Stimulated activated CD8-positive, alpha-beta memory T cell treated with anti-CD3 and anti-CD28 coated beads, Interleukin-12 subunit alpha, Interleukin-12 subunit beta, amount 100 ng/mL, for 24 hours (primary cell): Measurements from ENCODE around the gene WDR74.
A peak's percentile ranks its signal among the peaks of the same experiment; 100 is the strongest.
"Not testable (repeated sequence)": the region's sequence is repeated elsewhere in the genome, so short reads cannot be mapped to it uniquely, and the experiment has no call there.

ENCODE experiments used
- DNase-seq: peaks from one replicate; pipeline ENCODE4 v3.0.0-alpha.2; 2020; ENCODE audit errors: extremely low read depth

The WDR74 gene

GRCh38 chr11:62839050-62839945 is at the start of gene WDR74:
WDR74 (minus strand) TSS chr11:62839590; CDS start chr11:62839570, 20 bp downstream.
- DNase-seq: peak; percentile 76

- no peak for DNase-seq
Observed at GRCh38 chr11:62889126-62889483, 49.7 kb upstream of the WDR74 start.

- DNase-seq: no peak
Observed at GRCh38 chr11:62888406-62888805, 49.0 kb upstream of the WDR74 start.

DNA sequence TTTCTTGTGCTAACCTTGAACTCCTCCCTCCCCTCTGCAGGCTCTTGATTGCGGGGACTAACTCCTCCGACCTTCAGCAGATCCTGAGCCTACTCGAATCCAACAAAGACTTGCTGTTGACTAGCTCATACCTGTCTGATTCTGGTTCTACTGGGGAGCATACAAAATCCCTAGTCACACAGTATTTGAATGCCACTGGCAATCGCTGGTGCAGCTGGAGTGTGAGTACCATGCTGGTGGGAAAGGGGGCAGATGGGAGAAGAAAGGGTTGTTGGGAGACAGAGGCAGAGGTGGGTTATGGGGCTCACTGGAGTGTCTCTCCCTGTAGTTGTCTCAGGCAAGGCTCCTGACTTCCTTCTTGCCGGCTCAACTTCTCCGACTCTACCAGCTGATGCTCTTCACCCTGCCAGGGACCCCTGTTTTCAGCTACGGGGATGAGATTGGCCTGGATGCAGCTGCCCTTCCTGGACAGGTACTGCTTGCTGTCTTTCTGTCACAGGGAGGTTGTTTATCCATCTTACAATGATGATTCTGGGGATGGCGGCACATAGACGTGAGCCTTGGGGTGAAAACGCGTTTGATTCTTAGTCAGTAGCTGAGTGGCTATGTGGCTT is 45.9 kb upstream of the WDR74 start:
- DNase-seq: no peak

DNA sequence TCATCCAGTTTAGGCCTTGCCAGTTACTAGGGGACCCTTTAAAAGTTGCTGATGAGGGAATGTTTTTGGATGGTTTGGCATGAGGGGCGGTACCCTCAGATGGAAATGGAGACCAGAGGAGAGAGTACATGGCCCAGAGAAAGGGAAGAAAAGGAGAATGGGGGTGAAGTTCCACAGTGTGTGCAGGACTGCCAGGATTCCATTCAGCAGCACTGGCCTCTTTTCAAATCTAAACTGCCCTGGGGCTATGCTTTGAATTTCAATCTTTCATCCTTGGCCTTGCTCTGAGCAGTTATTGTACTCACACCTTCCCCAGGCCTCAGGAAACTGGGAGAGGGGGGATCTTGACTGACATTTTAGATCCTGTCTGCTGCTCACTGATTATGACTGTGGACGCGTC is 44.3 kb upstream of the WDR74 start:
- no peak for DNase-seq

GRCh38 chr11:62882788-62883501 is 43.6 kb upstream of the WDR74 start:
- no peak for DNase-seq

- no peak for DNase-seq
Observed at GRCh38 chr11:62882431-62882749, 43.0 kb upstream of the WDR74 start.

DNA sequence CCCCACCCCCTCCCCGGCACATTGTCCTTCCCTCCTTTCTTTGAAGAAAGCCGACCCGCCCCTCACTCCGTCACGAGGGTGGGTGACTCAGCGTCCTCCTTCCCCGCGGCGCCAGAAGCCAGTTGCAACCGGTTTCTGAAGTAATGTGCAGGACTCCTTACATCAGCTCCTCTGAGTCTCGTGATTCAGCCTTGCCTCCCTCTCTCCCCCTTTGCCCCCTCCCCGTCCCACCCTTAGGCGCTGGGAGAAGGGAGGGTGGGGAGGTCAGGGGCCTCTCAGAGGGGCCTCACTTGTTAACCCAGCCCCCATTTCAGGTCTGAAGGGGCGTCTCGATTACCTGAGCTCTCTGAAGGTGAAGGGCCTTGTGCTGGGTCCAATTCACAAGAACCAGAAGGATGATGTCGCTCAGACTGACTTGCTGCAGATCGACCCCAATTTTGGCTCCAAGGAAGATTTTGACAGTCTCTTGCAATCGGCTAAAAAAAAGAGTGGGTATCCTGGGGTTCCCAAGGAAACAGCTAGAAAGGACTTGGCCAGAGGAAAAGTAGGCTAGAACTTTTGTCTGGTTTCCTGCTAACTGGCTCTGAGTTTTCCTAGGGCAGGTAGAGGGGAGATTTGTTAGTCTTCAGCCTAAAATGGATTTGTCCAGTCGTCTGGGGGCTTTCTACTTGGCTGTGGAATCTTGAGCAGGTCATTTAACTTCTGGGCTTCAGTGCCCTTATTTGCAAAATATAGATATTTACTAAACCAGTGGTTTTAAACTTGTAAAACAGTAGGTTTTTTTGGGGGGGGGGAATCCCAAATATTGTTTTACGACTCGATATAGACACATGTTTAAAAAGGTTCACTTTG is 42.4 kb upstream of the WDR74 start:
- DNase-seq: peak; percentile 90

DNA sequence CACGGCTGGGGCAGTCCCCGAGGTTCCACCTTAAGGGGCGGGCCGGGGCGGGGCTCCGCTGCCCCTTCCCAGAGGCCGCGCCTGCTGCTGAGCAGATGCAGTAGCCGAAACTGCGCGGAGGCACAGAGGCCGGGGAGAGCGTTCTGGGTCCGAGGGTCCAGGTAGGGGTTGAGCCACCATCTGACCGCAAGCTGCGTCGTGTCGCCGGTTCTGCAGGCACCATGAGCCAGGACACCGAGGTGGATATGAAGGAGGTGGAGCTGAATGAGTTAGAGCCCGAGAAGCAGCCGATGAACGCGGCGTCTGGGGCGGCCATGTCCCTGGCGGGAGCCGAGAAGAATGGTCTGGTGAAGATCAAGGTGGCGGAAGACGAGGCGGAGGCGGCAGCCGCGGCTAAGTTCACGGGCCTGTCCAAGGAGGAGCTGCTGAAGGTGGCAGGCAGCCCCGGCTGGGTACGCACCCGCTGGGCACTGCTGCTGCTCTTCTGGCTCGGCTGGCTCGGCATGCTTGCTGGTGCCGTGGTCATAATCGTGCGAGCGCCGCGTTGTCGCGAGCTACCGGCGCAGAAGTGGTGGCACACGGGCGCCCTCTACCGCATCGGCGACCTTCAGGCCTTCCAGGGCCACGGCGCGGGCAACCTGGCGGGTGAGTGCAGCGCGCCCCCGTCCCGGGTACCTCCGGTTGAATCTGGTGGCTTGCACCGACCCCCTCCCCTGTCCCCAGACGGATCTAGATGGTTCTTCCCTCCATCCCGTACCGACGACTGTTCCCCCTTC is 41.6 kb upstream of the WDR74 start, which contains the start of gene SLC3A2:
TSS of gene SLC3A2 (plus strand) at position 94 of the 776 bp plus-strand sequence. CDS start at position 222, 128 bp downstream.
- DNase-seq: peak; percentile 75

DNA sequence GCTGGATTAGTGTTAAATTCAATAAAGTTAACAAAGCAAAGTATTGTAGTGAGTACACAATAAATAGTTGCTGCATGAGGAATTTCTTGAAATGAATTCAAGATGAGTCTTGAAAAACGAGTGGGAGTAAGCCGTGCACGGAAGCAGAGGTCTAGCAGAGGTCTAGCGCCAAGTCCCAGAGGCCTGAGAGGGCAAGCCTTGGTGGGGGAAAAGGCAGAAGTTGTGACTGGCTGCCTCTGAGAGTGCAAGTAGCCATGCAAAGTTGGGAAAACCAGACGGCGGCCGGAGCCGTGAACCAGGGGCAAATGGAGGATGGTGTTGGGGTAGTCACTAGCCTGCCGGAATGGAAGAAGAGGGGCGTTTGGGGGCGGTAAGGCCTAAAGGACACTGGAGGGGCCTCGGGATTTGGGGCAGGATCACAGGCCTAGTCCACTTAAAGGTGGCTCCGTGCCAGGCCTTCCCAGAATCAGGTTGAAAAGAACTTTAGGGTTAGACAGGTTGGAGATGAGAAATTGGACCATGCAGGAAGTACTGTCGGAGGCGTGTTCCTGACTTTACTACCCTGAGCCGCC is 40.9 kb upstream of the WDR74 start:
- DNase-seq: no peak

- DNase-seq: no peak
Observed at GRCh38 chr11:62879235-62879978, 40.0 kb upstream of the WDR74 start.

GRCh38 chr11:62876712-62877111 is 37.3 kb upstream of the WDR74 start:
- no peak for DNase-seq

DNA sequence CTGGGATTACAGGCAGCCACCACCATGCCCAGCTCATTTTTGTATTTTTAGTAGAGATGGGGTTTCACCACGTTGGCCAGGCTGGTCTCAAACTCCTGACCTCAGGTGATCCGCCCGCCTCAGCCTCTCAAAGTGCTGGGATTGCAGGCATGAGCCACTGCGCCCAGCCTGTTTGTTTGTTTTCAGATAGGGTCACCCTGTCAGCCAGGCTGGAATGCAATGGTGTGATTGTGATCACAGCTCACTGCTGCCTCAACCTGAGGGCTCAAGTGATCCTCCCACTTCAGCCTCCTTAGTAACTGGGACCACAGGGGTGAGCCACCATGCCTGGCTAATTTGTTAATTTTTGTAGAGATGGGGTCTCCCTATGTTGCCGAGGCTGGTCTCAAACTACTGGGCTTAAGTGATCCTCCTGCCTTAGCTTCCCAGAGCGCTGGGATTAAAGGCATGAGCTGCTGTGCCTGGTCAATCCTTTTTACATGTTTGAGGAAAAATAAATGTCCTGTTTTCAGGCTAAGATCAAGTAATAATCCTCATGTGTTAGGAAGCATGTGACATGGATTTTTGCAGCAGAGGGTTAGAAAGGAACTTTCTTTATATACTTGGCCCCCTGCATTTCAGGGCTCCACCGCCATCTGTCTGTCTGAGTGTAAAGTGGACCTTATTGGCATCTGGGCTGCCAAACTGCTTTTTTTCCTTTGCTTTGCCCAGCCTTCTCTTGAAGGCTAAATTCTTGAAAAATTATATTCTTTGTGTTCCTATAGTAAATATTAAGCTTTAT is 36.5 kb upstream of the WDR74 start:
- no peak for DNase-seq

DNA sequence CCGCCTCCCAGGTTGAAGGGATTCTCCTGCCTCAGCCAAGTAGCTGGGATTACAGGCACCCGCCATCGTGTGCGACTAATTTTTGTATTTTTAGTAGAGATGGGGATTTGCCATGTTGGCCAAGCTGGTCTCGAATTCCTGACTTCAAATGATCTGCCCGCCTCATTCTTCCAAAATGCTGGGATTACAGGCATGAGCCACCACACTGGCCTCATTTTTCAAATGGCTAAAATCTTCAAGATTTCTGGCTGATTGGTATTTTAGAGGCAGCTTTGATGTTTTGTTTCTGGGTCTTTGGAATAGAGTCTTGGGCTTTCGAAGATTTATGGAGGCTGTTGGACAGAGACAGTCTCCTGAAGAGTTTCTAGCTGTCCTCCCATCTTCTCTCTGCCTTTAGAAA is 35.5 kb upstream of the WDR74 start:
- no peak for DNase-seq

- no peak for DNase-seq
Observed at GRCh38 chr11:62865635-62866034, 26.2 kb upstream of the WDR74 start.

GRCh38 chr11:62863687-62864335 is 24.4 kb upstream of the WDR74 start:
- DNase-seq: no peak

GRCh38 chr11:62861564-62862192 is 22.3 kb upstream of the WDR74 start:
- not testable (repeated sequence) for DNase-seq
